Ectodermal cell (in vitro differentiated cells): Measurements from ENCODE around the gene SURF2.

Experiments used
- H3K27ac ChIP-seq: 2 replicates; pipeline ENCODE4 v1.7.0; 2013; ENCODE audit warnings: mild to moderate bottlenecking, low read depth, low read length; ENCODE audit not compliant: insufficient read depth, poor library complexity, severe bottlenecking
- H3K27me3 ChIP-seq: 2 replicates; pipeline ENCODE4 v1.7.0; 2013; ENCODE audit warnings: mild to moderate bottlenecking, low read length; ENCODE audit not compliant: insufficient read depth, control insufficient read depth, poor library complexity, severe bottlenecking
- H3K36me3 ChIP-seq: one replicate; pipeline ENCODE4 v1.7.0; 2013; ENCODE audit warnings: low read length; ENCODE audit not compliant: control insufficient read depth, insufficient read depth
- H3K4me1 ChIP-seq: one replicate; pipeline ENCODE4 v1.7.0; 2013; ENCODE audit warnings: low read length; ENCODE audit not compliant: control insufficient read depth, insufficient read depth
- H3K4me3 ChIP-seq: 2 replicates; pipeline ENCODE4 v1.7.0; 2013; ENCODE audit warnings: low read depth, low read length, control low read depth; ENCODE audit not compliant: insufficient read depth
- H3K9me3 ChIP-seq: 2 replicates; pipeline ENCODE4 v1.7.0; 2013; ENCODE audit warnings: mild to moderate bottlenecking, low read length, moderate library complexity; ENCODE audit not compliant: control insufficient read depth
- WGBS, 2 experiments: methylation state at CpG; one replicate each; pipeline ENCODE4 v1.1.7; 2013; ENCODE audit warnings: missing lambda C conversion rate in 2 of 2; 5-methylcytosine and 5-hydroxymethylcytosine counted together

The SURF2 gene

DNA sequence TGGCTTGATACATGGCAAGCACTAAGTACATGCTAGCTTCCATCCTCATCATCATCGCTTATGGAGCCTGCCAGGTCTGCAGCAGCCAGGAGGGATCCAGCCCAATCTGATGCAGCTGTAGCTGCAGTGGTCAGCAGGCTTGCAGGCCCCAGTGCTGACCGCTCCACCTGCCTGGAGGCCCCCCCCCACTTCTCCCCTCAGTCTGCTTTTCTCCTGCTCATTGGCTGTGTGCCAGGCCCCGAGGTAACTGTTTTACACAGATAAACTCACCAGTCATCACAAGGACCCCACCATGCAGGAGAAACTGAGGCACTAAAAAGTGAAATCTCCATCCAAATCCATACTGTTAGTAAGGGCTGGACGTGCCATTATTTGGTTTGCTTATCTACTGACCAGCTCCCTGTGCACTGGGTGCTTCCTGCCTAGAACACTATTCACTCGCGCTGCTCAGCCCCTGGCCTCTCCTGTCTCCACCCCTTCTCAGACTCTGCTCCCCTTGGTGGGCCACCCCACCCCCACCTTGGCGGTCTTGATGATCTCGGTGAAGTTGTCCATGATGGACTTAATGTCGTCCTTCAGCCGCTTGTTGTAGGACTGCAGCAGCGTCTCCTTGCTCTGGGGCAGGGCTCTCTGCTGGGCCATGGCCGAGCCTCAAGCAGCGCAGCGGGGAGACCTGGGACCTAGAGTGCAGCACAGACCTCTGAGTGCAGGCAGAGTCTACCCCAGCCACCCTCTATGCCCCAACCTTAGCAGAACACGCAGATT, 10.1 kb upstream of the SURF2 start:
- WGBS, 2 experiments, result 79 to 82% methylated on average over 15 of the region's 15 CpGs
- Histone ChIP-seq H3K4me1 (peaks cover 7% of the 10 kb centered on the region), H3K36me3 (peaks cover 56% of the 10 kb centered on the region), H3K27ac (no peak overlapping the region), H3K27me3 (no peaks in the 10 kb centered on the region), H3K9me3 (no peaks in the 10 kb centered on the region), H3K4me3 (peak overlapping the region; percentile 98)

DNA sequence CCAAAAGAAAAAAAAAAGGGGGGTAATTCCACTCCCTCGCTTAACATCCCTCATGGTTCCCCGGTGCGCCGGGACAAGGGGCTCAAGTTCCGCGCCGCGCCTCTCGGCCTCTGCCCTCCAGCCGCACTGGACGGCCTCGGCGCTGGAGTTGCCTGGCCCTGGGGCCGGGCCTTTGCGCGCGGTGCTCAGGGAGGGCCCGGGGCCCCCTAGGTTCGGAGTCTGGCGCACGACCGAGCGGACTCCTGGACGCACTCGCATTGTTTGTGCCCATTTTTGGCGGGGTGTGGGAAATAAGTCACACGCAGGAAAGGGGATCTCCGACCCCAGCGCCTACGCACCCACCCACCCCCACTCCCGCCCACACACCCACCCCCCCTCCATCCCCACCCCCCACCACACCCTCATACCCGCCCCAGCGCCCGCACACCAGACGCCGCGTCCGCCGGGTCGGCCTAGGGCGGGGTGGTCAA, 8.8 kb upstream of the SURF2 start:
- H3K9me3 ChIP-seq, result no peaks in the 10 kb centered on the region
- peaks cover 7% of the 10 kb centered on the region for H3K4me1 ChIP-seq
- WGBS, 2 experiments, result 0% methylated on average over 36 to 37 of the region's 41 CpGs
- no peak overlapping the region for H3K27ac ChIP-seq
- H3K4me3 ChIP-seq, result peak overlapping the region; percentile 98
- peaks cover 56% of the 10 kb centered on the region for H3K36me3 ChIP-seq
- H3K27me3 ChIP-seq, result no peaks in the 10 kb centered on the region

DNA sequence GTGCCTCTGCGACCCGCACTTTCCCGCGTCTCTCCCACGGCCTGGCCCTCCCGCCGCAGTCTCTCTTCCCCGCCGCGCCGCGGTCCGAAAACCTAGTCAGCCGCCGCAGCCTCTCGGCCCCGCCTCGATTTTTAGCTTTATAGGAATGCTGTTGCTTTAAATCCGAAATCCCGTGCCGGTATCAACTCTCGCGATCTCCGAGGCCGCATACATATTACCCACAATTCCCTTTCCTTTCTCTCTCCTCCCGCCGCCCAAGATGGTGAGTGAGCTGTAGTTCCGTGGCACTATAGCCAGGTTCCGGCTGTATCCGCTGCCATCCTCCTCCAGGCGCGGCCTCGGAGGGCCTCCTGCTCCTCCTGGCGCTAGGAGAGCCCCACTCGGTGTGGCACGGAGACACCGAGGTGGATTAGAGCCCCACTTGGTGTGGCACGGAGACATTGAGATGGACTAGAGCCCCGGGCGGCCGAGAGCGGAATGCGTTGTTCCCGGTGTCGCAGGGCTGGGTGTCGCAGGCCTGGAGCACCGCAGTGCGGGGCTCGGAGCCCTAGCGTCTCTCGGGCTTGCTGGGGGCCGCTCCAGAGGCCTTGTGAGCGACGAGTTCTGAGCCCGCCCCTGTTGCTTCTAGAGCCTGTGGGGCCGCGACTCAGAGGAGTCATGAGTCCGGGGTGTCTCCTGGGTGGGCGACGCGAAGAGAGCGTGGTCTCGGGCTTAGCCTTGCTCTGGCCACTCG, 8.2 kb upstream of the SURF2 start, which contains the start of the genes MED22 and RPL7A:
Gene MED22, minus strand, starts transcription at position 147 of the 733 bp plus-strand sequence. CDS start 1,469 bp downstream, outside the sequence.
Gene RPL7A, plus strand, starts transcription at position 234 of the 733 bp plus-strand sequence. Its CDS starts 26 bp downstream, at position 260.
- Histone ChIP-seq H3K27ac (peak within 1 kb of the TSS; percentile 87), H3K4me3 (peak within 1 kb of the TSS; percentile 98), H3K4me1 (peaks cover 7% of the 10 kb centered on the region), H3K27me3 (no peaks in the 10 kb centered on the region), H3K36me3 (peaks cover 51% of the 10 kb centered on the region), H3K9me3 (no peaks in the 10 kb centered on the region)
- 0% methylated on average over 64 of the region's 64 CpGs for WGBS, 2 experiments

DNA sequence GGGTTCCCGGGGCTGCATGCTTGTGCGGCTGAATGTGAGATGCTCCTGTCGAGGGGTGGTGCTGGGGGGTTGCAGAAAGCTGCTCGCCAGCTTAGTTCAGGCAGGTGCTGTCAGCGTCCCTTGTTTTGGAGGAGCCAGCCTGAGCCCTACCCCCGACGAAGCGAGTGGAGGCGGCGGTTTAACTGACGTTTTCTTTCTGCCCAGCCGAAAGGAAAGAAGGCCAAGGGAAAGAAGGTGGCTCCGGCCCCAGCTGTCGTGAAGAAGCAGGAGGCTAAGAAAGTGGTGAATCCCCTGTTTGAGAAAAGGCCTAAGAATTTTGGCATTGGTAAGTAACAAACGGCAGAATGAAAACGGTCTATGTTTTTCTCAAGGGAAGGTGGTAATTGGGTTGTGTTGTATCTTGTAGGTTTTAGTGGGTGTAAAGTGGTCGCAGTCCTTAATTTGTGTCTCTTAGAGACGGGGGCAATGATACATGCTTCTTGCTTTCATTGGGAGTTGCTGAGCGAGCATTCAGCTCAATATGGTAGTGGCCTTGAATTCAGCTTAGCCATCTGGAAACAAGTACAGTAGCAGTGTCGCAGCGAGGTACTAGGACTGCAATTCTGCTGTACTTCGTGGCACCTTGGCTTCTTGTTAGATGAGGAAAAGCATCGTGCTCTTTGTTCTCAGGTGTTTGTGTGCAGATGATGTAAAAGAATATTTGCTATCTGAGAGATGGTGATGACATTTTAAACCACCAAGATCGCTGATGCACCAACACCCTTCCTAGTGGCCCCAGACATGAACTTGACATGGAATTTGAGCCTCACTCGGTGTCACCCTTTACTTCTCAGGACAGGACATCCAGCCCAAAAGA, 7.4 kb upstream of the SURF2 start:
- Histone ChIP-seq H3K27me3 (no peaks in the 10 kb centered on the region), H3K27ac (peak overlapping the region; percentile 87), H3K9me3 (no peaks in the 10 kb centered on the region), H3K4me3 (peak overlapping the region; percentile 98), H3K36me3 (peaks cover 43% of the 10 kb centered on the region), H3K4me1 (peaks cover 7% of the 10 kb centered on the region)
- 19 to 23% methylated on average over 25 of the region's 25 CpGs for WGBS, 2 experiments

DNA sequence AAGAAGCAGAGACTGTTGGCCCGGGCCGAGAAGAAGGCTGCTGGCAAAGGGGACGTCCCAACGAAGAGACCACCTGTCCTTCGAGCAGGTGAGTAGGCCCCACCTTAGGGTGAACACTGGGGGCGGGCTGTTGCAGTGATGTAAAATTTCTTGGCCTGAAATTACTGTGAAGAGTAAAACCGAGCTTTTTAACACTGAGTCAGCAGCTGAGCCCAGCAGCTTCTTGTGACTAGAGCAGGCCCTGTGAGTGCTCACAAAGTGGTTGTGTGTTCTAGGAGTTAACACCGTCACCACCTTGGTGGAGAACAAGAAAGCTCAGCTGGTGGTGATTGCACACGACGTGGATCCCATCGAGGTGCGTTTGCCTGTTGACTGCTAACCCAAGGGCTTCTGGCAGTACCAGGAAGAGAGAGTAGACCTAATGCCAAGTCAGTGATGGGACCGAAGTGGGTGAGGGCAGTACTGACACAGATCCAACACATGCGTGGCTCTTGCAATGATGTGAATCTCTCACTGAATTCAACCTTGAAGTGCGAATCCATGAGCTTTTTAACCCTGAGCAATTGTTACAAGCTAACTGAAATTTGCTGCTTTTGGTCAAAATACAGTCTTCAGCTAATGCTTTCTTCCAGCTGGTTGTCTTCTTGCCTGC, 6.3 kb upstream of the SURF2 start:
- Histone ChIP-seq H3K27ac (no peak overlapping the region), H3K4me3 (no peak overlapping the region), H3K36me3 (peaks cover 32% of the 10 kb centered on the region), H3K4me1 (peaks cover 7% of the 10 kb centered on the region), H3K27me3 (no peaks in the 10 kb centered on the region), H3K9me3 (no peaks in the 10 kb centered on the region)
- WGBS, 2 experiments, result 91 to 93% methylated on average over 15 of the region's 15 CpGs

DNA sequence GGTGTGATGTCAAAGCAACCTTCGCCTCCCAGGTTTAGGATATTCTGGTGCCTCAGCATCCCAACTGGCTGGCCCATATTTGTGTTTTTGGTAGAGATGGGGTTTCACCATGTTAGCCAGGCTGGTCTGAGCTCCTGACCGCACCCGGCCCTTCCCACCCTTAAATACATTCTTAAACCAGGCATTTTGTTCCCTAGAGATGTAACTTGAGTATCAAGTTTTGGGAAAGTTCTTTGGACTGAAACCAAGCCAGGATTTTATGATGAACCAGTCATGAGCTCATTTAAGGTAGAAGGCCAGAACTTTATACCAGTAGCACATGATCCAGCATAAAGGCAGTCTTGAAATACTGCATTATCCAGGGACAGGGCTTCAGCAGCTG, 4.8 kb upstream of the SURF2 start:
- Histone ChIP-seq H3K4me1 (peaks cover 3% of the 10 kb centered on the region), H3K27ac (no peak overlapping the region), H3K36me3 (peaks cover 24% of the 10 kb centered on the region), H3K4me3 (no peak overlapping the region), H3K9me3 (no peaks in the 10 kb centered on the region), H3K27me3 (no peaks in the 10 kb centered on the region)
- WGBS, 2 experiments, result 96% methylated on average over 3 of the region's 3 CpGs

DNA sequence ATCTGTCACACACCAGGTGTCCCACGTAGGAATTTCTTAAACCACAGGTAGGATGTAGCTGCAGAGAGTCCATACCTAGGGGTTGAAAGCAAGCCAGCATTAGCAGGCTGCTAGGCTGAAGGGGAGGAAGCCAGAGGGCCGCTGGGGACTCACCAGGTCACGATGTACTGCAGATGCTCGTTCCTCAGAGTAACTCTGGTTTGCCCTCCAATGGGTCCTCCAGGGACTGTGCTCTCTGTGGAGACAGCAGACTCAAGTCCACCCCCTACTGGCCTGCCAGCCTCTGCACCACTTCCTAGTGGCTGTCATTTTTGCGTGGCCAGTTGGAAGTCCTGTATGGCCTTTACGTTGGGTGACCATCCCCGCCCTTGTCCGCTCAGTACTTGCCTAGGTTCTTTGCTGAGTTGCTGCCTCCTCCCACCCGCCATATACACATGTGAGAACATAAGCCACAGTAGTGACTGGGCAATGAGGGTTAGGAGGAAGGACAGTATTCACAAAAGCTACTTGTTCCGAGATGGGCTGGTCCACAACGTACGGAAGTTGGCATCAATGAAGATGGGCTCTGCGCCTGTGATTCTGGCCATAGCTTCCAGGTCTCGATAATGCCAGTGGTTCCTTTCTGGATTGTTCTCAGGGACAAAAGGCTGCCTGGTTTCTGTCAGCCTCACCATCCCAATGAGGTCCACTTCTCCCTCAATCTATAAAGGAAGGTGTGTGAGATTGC, 4.3 kb upstream of the SURF2 start:
- peaks cover 1% of the 10 kb centered on the region for H3K4me1 ChIP-seq
- peaks cover 24% of the 10 kb centered on the region for H3K36me3 ChIP-seq

DNA sequence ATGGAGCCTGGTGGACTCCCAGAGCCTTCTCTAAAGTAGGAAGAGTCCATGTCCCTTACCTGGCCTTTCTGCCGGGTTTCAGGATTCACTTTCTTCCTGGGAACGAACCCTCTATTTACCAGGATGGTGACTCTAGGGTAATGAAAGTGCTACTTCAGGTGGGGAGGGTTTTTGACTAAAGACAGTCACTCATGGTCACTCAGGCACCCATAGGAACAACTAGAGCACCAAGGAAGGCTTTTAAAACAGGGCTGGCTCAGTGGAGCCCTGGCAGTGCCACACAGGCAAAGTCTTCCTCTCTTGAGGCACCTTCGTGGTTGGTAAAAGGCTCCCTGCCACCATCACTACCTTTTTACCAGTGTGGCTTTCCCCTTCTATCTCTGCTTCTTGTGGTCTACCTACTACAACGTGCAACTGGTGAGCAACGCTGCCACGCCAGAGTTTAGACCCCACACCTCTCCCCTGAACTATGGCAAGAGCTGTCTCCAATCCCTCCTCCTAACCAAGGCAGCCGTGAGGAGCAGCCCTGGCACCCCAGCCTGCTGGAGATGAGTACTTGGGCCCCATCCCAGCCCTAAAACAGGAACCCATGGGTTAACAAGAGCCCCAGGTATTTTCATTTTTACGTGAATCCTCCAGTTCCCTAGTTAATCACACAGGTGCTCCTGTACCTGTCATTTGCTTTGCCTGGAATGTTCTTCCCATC, 3.6 kb upstream of the SURF2 start:
- H3K27me3 ChIP-seq, result no peaks in the 10 kb centered on the region
- H3K9me3 ChIP-seq, result no peaks in the 10 kb centered on the region
- H3K4me3 ChIP-seq, result no peak overlapping the region
- no peak overlapping the region for H3K27ac ChIP-seq
- H3K36me3 ChIP-seq, result peaks cover 24% of the 10 kb centered on the region
- peaks cover 8% of the 10 kb centered on the region for H3K4me1 ChIP-seq
- WGBS, 2 experiments, result 93 to 94% methylated on average over 8 of the region's 8 CpGs

More for the DNA sequence above, 4.3 kb upstream of the SURF2 start:
- Histone ChIP-seq H3K9me3 (no peaks in the 10 kb centered on the region), H3K4me3 (no peak overlapping the region), H3K27me3 (no peaks in the 10 kb centered on the region), H3K27ac (no peak overlapping the region)
- 87% methylated on average over 14 of the region's 14 CpGs for WGBS, 2 experiments
